ENCODE results near the gene SOWAHA.
"Not testable (repeated sequence)": the region's sequence is repeated elsewhere in the genome, so short reads cannot be mapped to it uniquely, and the experiment has no call there.

- not testable (repeated sequence) for TF ChIP-seq CTCF (IDR thresholded peaks at IDR 0.05; ENCODE audit: low read depth, low read length); MAX (IDR thresholded peaks at IDR 0.05; ENCODE audit: low read depth, low read length); POLR2A (IDR thresholded peaks at IDR 0.05; ENCODE audit: extremely low read depth, insufficient read length)
Observed at GRCh38 chr5:132805872-132806271, 7.2 kb upstream of the SOWAHA start.

All from NB4 (cell line).